ENCODE results near the gene KCNK7.

GRCh38 chr11:65569164-65569972, 26.2 kb downstream of the KCNK7 start:
- TF ChIP-seq POLR2A (IDR thresholded peaks at IDR 0.05; ENCODE audit: low read length) (no peak), GATA1 (IDR thresholded peaks at IDR 0.05; ENCODE audit: low read depth, low read length) (no peak)

Measured in erythroblast (primary cell).